Vagina (tissue), 2 donors: ENCODE data around the gene CDH4. TPM values are rescaled to one million over a fixed set of nuclear protein-coding genes. Genes with fewer than 3 reads are reported as not detected.

Experiments used
- DNase-seq, 2 donors: peaks; one replicate each; pipeline ENCODE4 v3.0.0-alpha.2; 2017; ENCODE audit errors: extremely low spot score in 2 of 2
- H3K27ac ChIP-seq: fragments of 200-600 bp; sonication (generic); one replicate; pipeline ENCODE4 v1.5.1; 2019
- H3K27me3 ChIP-seq: fragments of 200-600 bp; sonication (generic); one replicate; pipeline ENCODE4 v1.5.1; 2019
- H3K36me3 ChIP-seq, 2 donors: fragments of 200-600 bp; sonication (generic); one replicate each; pipeline ENCODE4 v1.5.1; 2017 to 2019
- H3K4me1 ChIP-seq: fragments of 200-600 bp; sonication (generic); one replicate; pipeline ENCODE4 v1.5.1; 2019
- H3K4me3 ChIP-seq, 2 donors: fragments of 200-600 bp; sonication (generic); 1 replicate in 1 of 2; 2 replicates in 1 of 2; pipeline ENCODE4 v1.5.1; 2016 to 2019
- H3K9me3 ChIP-seq: fragments of 200-600 bp; sonication (generic); one replicate; pipeline ENCODE4 v1.5.1; 2019
- CTCF ChIP-seq, 3 experiments: fragments of 450-650 bp in 2 of 3; fragments of 200-600 bp in 1 of 3; sonication (generic) in 1 of 3; IDR thresholded peaks; one replicate each; pipeline ENCODE4 v1.5.1; 2017 to 2019; ENCODE audit warnings: antibody characterized with exemption in 3 of 3, mild to moderate bottlenecking in 2 of 3, moderate library complexity in 2 of 3
- POLR2A ChIP-seq, 2 donors: fragments of 450-650 bp; IDR thresholded peaks; one replicate each; pipeline ENCODE4 v1.6.1; 2017; ENCODE audit warnings: antibody characterized with exemption in 2 of 2, mild to moderate bottlenecking in 2 of 2, moderate library complexity in 2 of 2
- POLR2AphosphoS5 ChIP-seq, 2 donors: sonication (generic); formaldehyde crosslinking; IDR thresholded peaks; one replicate each; pipeline ENCODE4 v1.9.0; 2017; ENCODE audit warnings: antibody characterized with exemption in 2 of 2, mild to moderate bottlenecking in 2 of 2, low read depth in 1 of 2; ENCODE audit not compliant: insufficient read depth in 1 of 2
- intact Hi-C: fragments of 100-400 bp; cut with DNase I; formaldehyde crosslinking; loops from one replicate; pipeline ENCODE4 v1.15.1; 2023
- total RNA-seq: library from RNA; depleted of rRNA; stranded (reverse); fragments of >200 nt; gene quantifications from one replicate; pipeline ENCODE4 v1.2.3, GENCODE V29; 2016

Gene CDH4
- total RNA-seq, 1 donor from 2014 or later: 0.25 TPM

- intact Hi-C loops: no loop called here
- Histone ChIP-seq H3K27me3 (no peaks in the 10 kb centered on the region), H3K9me3 (no peaks in the 10 kb centered on the region), H3K4me3 (no peak overlapping the region), H3K27ac (no peak overlapping the region), H3K4me1 (no peaks in the 10 kb centered on the region), H3K36me3 (no peaks in the 10 kb centered on the region)
- DNase-seq: no peak
- TF ChIP-seq POLR2A (IDR thresholded peaks at IDR 0.05) (no peak), POLR2AphosphoS5 (IDR thresholded peaks at IDR 0.05; ENCODE audit: insufficient read depth in 1 of 2, low read depth in 1 of 2) (no peak), CTCF (IDR thresholded peaks at IDR 0.05) (no peak)
These were observed 209.4 kb downstream of the CDH4 start for GRCh38 chr20:61461461-61461860.

- intact Hi-C loops: no loop called here
- H3K27me3 ChIP-seq: no peaks in the 10 kb centered on the region
- no peak overlapping the region for H3K27ac ChIP-seq
- H3K4me1 ChIP-seq: no peaks in the 10 kb centered on the region
- DNase-seq: peak in 1 of 2 donors; percentile 13
- H3K36me3 ChIP-seq: no peaks in the 10 kb centered on the region
- TF ChIP-seq POLR2A (IDR thresholded peaks at IDR 0.05): no peak
- no peak for TF ChIP-seq CTCF (IDR thresholded peaks at IDR 0.05)
- TF ChIP-seq POLR2AphosphoS5 (IDR thresholded peaks at IDR 0.05; ENCODE audit: insufficient read depth in 1 of 2, low read depth in 1 of 2): no peak
- H3K9me3 ChIP-seq: no peaks in the 10 kb centered on the region
- no peak overlapping the region for H3K4me3 ChIP-seq
These were observed 212.5 kb downstream of the CDH4 start for GRCh38 chr20:61464307-61465303.

GRCh38 chr20:61475729-61476128 lies 223.7 kb downstream of the CDH4 start:
- intact Hi-C loops: no loop called here
- Histone ChIP-seq H3K9me3 (no peaks in the 10 kb centered on the region), H3K27me3 (no peaks in the 10 kb centered on the region), H3K4me1 (no peaks in the 10 kb centered on the region), H3K36me3 (no peaks in the 10 kb centered on the region), H3K4me3 (no peak overlapping the region), H3K27ac (no peak overlapping the region)
- TF ChIP-seq CTCF (IDR thresholded peaks at IDR 0.05) (no peak), POLR2AphosphoS5 (IDR thresholded peaks at IDR 0.05; ENCODE audit: insufficient read depth in 1 of 2, low read depth in 1 of 2) (no peak), POLR2A (IDR thresholded peaks at IDR 0.05) (no peak)
- DNase-seq: peak in 1 of 2 donors; percentile 46

GRCh38 chr20:61476956-61477355 lies 224.9 kb downstream of the CDH4 start:
- Histone ChIP-seq H3K36me3 (no peaks in the 10 kb centered on the region), H3K27ac (no peak overlapping the region), H3K27me3 (no peaks in the 10 kb centered on the region), H3K4me3 (no peak overlapping the region), H3K9me3 (no peaks in the 10 kb centered on the region), H3K4me1 (no peaks in the 10 kb centered on the region)
- intact Hi-C loops: no loop called here
- TF ChIP-seq POLR2AphosphoS5 (IDR thresholded peaks at IDR 0.05; ENCODE audit: insufficient read depth in 1 of 2, low read depth in 1 of 2) (no peak), POLR2A (IDR thresholded peaks at IDR 0.05) (no peak), CTCF (IDR thresholded peaks at IDR 0.05) (no peak)
- DNase-seq: no peak

GRCh38 chr20:61477451-61477861 lies 225.4 kb downstream of the CDH4 start:
- TF ChIP-seq POLR2A (IDR thresholded peaks at IDR 0.05): no peak
- TF ChIP-seq POLR2AphosphoS5 (IDR thresholded peaks at IDR 0.05; ENCODE audit: insufficient read depth in 1 of 2, low read depth in 1 of 2): no peak
- no peak for TF ChIP-seq CTCF (IDR thresholded peaks at IDR 0.05)
- intact Hi-C loops: no loop called here

More at GRCh38 chr20:61477451-61477861, 225.4 kb downstream of the CDH4 start:
- H3K27ac ChIP-seq: no peak overlapping the region
- DNase-seq: peak in 1 of 2 donors; percentile 70
- no peaks in the 10 kb centered on the region for H3K27me3 ChIP-seq
- H3K36me3 ChIP-seq: no peaks in the 10 kb centered on the region
- H3K9me3 ChIP-seq: no peaks in the 10 kb centered on the region
- H3K4me1 ChIP-seq: no peaks in the 10 kb centered on the region
- H3K4me3 ChIP-seq: no peak overlapping the region
